Adipocyte (in vitro differentiated cells): ENCODE measurements around the gene DOCK7.
"Not testable (repeated sequence)": the region's sequence is repeated elsewhere in the genome, so short reads cannot be mapped to it uniquely, and the experiment has no call there.

Experiments used
- DNase-seq: peaks from one replicate; pipeline ENCODE4 v3.0.0-alpha.2; 2015; ENCODE audit warnings: low read depth
- H3K27me3 ChIP-seq: replicated peaks from 2 replicates; pipeline ENCODE4 v1.7.0; 2013; ENCODE audit warnings: mild to moderate bottlenecking, low read length, moderate library complexity; ENCODE audit not compliant: control insufficient read depth, insufficient read depth
- H3K36me3 ChIP-seq: 2 replicates; pipeline ENCODE4 v1.7.0; 2013; ENCODE audit warnings: low read length, mild to moderate bottlenecking, moderate library complexity; ENCODE audit not compliant: control insufficient read depth, insufficient read depth, severe bottlenecking
- H3K4me1 ChIP-seq: 2 replicates; pipeline ENCODE4 v1.7.0; 2013; ENCODE audit warnings: mild to moderate bottlenecking, low read length, moderate library complexity; ENCODE audit not compliant: control insufficient read depth, insufficient read depth
- H3K4me3 ChIP-seq: 2 replicates; pipeline ENCODE4 v1.7.0; 2013; ENCODE audit warnings: mild to moderate bottlenecking, low read length, moderate library complexity
- H3K9ac ChIP-seq: 2 replicates; pipeline ENCODE4 v1.7.0; 2013; ENCODE audit warnings: mild to moderate bottlenecking, low read length, moderate library complexity
- H3K9me3 ChIP-seq: 2 replicates; pipeline ENCODE4 v1.7.0; 2013; ENCODE audit warnings: mild to moderate bottlenecking, low read length, moderate library complexity; ENCODE audit not compliant: control insufficient read depth

Gene DOCK7

DNA sequence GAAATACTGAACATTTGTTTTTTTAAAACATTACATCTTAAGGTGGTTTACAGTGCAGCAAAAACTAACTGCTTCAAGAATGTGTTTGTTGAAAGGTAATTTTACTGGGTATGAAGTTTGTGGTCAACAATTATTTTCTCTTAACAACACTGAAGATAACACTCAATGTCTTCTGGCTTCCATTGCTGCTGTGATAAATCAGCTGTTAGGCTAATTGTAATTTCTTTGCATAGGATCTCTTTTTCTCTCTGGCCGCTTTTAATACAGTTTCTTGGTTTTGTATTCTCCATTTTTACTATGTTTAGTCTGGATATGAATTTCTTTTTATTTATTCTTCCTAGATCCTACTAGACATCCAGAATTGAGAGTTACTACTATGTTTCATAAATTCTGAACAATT, 44.9 kb downstream of the DOCK7 start:
- Histone ChIP-seq H3K4me1 (no peaks in the 10 kb centered on the region), H3K4me3 (no peak overlapping the region), H3K9ac (no peak overlapping the region), H3K9me3 (peaks cover 10% of the 10 kb centered on the region), H3K36me3 (peaks cover 66% of the 10 kb centered on the region), H3K27me3 (no peaks in the 10 kb centered on the region)
- DNase-seq, result no peak

DNA sequence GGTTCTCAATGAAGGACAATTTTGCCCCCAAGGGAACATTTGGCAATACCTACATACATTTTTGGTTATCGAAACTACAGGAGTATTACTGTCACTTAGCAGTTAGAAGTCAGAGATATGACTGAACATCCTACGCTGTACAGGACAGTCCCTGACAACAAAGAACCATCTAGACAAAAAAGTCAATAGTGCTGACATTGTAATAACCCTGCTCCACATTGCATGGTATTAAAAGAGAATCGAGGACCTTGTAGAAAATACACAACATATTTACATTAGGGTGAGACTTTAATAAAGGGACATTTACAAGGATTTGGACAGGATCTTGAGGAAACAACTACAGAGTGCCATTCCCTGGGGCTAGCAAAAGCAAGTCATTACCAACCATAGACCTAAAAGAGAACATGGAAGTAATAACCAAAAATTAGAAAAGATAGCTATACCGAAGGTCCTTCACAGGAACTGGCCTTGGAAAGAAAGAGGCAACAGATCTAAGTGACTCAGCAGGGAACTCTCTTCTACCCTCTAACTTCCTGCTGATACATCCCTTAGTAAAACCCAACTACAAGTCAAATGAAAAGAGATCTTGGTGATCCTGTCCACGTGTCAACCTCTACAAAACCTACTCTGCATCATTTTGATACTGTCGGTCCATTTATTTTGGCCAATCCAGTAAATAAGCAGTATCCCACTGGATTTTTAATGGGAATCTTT, 50.6 kb downstream of the DOCK7 start:
- Histone ChIP-seq H3K9me3 (peaks cover 9% of the 10 kb centered on the region), H3K9ac (no peak overlapping the region), H3K36me3 (peaks cover 58% of the 10 kb centered on the region), H3K4me1 (no peaks in the 10 kb centered on the region), H3K27me3 (no peaks in the 10 kb centered on the region), H3K4me3 (no peak overlapping the region)
- no peak for DNase-seq

DNA sequence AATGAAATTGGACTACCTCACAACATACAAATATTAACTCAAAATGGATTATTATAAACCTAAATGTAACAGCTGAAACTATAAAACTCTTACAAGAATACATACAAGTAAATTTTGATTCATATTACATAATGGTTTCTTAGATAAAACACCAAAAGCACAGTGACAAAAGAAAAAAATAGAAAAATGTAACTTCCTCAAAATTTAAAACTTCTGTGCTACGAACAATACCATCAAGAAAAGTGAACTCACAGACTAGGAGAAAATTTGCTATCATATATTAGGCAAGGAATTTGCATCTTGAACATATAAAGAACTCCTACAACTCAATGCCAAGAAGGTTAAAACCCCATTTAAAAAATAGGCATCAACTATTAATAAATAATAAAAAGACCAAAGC, 59.7 kb downstream of the DOCK7 start:
- Histone ChIP-seq H3K4me3 (no peak overlapping the region), H3K4me1 (peaks cover 2% of the 10 kb centered on the region), H3K36me3 (peaks cover 52% of the 10 kb centered on the region), H3K9me3 (peaks cover 5% of the 10 kb centered on the region), H3K9ac (no peak overlapping the region), H3K27me3 (no peaks in the 10 kb centered on the region)
- no peak for DNase-seq

DNA sequence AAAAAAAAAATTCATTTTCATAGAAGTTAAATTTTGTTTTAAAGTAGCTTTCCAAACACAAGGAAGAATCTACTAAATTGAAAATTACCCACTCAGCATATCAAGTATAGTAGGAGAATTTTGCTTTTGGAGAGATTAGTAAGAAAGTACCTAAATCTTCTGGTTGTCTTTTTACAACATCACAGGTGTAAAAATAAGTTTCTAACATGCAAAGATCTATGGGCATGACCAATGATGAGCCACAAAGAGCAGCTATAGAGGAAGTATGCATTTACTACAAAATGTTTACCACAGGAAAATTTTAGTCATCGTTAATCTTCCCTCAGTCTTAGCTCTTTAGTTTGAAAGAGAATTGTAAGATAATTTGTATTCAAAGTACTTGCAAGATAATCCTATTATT, 62.8 kb downstream of the DOCK7 start:
- Histone ChIP-seq H3K9ac (no peak overlapping the region), H3K4me1 (peaks cover 22% of the 10 kb centered on the region), H3K27me3 (no peaks in the 10 kb centered on the region), H3K4me3 (no peak overlapping the region), H3K36me3 (peaks cover 27% of the 10 kb centered on the region), H3K9me3 (no peaks in the 10 kb centered on the region)
- DNase-seq, result no peak

DNA sequence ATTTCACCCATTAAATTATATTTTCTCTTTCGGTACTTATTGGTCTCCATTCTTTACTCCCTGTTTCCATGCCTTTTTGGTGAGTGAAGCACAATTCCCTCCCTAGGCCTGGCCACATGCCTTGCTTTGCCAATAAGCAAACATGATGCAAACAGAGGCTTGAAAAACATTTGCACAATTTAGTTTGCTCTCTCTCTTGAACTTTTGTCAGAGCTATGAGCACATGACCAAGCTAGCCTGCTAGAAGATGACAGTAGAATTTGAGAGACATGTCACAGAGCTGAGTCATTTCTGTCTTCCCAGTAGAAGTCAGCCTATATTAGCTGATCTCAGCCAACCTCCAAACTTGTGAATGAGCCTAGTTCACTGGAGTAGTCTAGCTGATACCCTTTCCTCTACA, 66.3 kb downstream of the DOCK7 start:
- Histone ChIP-seq H3K4me1 (peaks cover 24% of the 10 kb centered on the region), H3K36me3 (peaks cover 36% of the 10 kb centered on the region), H3K9me3 (no peaks in the 10 kb centered on the region), H3K4me3 (no peak overlapping the region), H3K27me3 (no peaks in the 10 kb centered on the region), H3K9ac (peak overlapping the region; percentile 19)
- peak; percentile 95 for DNase-seq

DNA sequence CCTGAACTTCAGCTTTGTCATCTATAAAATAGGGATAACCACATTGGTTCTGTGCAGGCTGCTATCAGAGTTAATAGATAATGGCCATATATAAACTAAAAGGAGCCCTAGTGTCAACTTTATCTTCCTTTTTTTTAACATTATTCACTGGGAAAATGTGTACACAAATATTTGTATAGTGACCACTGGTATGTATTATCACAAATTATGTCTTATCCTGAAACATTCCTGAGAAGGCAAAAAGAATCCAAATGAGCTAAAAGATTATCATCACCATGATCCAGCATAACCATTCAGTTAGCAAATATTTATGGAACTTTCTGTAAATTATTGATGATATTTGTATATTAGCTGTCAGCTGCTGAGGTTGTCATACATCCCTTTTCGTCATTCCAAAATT, 74.3 kb downstream of the DOCK7 start:
- no peak overlapping the region for H3K4me3 ChIP-seq
- peaks cover 22% of the 10 kb centered on the region for H3K4me1 ChIP-seq
- peaks cover 33% of the 10 kb centered on the region for H3K36me3 ChIP-seq
- H3K9me3 ChIP-seq, result no peaks in the 10 kb centered on the region
- no peaks in the 10 kb centered on the region for H3K27me3 ChIP-seq
- H3K9ac ChIP-seq, result no peak overlapping the region
- peak; percentile 41 for DNase-seq

DNA sequence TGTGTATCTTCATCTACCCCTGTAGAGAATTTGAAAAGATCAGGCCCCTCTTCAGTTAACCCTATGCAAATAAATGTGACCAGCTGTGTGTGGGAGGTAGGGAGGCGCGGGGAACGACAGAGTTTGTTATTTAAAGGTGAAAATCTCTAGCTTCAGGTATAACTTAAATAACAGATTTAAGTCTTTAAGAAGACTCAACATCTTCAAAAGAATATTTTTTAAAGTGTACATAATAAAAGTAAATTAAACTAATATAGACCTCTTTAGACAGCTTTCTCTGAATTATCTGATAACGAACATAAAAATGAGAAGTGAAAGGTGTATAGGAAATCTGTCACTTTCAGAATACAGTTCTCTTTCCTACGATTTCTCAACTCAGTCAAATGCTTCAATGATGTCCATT, 74.9 kb downstream of the DOCK7 start:
- Histone ChIP-seq H3K36me3 (peaks cover 27% of the 10 kb centered on the region), H3K9ac (no peak overlapping the region), H3K27me3 (no peaks in the 10 kb centered on the region), H3K9me3 (no peaks in the 10 kb centered on the region), H3K4me1 (peaks cover 22% of the 10 kb centered on the region), H3K4me3 (no peak overlapping the region)
- DNase-seq, result no peak

DNA sequence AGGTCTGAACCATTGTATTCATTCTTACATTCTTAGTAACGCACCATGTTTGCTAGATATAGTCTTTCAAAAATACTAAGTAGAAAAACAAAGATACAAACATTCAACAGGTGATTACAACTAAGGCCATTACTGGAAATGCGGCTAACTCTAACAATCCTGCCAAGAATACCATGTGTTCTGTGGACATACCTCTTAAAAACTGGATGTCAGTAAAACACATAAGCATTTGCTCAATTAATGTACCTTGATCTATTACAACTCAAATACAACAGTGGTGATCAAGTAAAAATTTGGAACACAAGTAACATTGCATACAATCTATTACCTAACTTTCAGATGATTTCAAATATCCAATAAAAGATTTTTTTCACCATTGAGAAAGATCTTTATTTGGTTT, 75.4 kb downstream of the DOCK7 start:
- no peaks in the 10 kb centered on the region for H3K9me3 ChIP-seq
- H3K4me3 ChIP-seq, result no peak overlapping the region
- no peak for DNase-seq
- no peaks in the 10 kb centered on the region for H3K27me3 ChIP-seq
- peaks cover 21% of the 10 kb centered on the region for H3K36me3 ChIP-seq
- no peak overlapping the region for H3K9ac ChIP-seq
- H3K4me1 ChIP-seq, result peaks cover 22% of the 10 kb centered on the region

DNA sequence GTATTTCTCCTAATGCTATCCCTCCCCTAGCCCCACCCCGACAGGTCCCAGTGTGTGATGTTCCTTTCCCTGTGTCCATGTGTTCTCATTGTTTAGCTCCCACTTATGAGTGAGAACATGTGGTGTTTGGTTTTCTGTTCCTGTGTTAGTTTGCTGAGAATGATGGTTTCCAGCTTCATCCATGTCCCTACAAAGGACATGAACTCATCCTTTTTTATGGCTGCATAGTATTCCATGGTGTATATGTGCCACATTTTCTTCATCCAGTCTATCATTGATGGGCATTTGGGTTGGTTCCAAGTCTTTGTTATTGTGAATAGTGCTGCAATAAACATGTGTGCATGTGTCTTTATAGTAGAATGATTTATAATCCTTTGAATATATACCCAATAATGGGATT, 77.6 kb downstream of the DOCK7 start:
- peaks cover 12% of the 10 kb centered on the region for H3K36me3 ChIP-seq
- H3K9me3 ChIP-seq, DNase-seq, H3K27me3 ChIP-seq, H3K9ac ChIP-seq, H3K4me3 ChIP-seq: not testable (repeated sequence)
- peaks cover 16% of the 10 kb centered on the region for H3K4me1 ChIP-seq

DNA sequence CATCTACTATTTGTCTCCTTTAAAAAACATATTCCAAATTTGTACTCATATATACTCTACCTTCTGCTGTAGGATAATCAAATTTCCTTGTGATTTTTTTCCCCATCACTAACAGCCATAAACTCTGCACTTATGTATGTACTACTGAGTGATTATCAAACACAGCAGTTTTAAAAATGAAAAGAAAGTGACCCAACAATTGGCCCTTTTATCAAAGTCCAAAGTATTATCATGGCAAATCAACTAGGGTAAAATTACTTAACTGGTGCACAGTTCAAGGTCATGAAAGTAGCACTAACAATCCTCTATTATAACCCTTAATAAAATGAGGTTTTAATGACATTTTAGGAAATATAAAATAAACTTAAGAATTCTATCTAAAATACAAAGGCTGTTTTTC, 79.3 kb downstream of the DOCK7 start:
- no peak overlapping the region for H3K4me3 ChIP-seq
- no peak for DNase-seq
- H3K36me3 ChIP-seq, result peaks cover 12% of the 10 kb centered on the region
- H3K4me1 ChIP-seq, result peaks cover 11% of the 10 kb centered on the region
- H3K9me3 ChIP-seq, result no peaks in the 10 kb centered on the region
- H3K9ac ChIP-seq, result no peak overlapping the region
- H3K27me3 ChIP-seq, result no peaks in the 10 kb centered on the region

DNA sequence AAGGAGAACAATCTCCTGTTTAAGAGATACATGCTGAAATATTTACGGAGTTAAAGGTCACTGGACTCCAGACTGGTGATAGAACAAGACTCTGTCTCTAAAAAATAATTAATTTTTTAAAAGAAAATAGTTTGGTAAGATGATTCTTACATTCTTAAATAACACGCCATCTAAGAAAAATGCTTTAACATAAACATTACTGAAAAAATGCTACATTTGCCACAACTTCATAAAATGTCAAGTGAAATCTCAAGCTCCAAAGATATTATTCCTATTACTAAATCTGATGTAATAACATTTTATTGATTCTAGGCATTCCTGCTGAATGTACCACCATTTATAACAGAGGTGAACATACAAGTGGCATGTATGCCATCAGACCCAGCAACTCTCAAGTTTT, 86.7 kb downstream of the DOCK7 start:
- Histone ChIP-seq H3K9me3 (no peaks in the 10 kb centered on the region), H3K9ac (no peak overlapping the region), H3K4me3 (no peak overlapping the region), H3K36me3 (no peaks in the 10 kb centered on the region), H3K27me3 (no peaks in the 10 kb centered on the region), H3K4me1 (no peaks in the 10 kb centered on the region)
- DNase-seq, result peak; percentile 50

DNA sequence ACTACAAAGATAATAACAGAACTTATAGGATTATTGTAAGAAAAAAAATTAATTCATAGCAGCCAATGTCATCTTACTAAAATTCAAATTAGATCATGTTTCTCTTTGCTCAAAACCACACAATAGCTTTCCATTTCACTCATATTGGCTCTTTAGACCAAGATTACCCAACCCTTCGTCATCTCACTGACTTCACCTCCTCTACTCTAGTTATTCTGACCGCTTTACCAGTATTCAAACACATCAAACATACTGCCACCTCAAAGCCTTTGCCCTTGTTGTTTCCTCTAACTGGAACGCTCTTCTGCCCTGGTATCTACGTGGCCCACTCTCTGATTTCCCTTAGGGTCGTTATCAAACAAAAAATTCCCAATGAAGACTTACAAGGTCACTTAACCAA, 89.1 kb downstream of the DOCK7 start:
- Histone ChIP-seq H3K36me3 (no peaks in the 10 kb centered on the region), H3K4me1 (peaks cover 5% of the 10 kb centered on the region), H3K9me3 (no peaks in the 10 kb centered on the region), H3K4me3 (no peak overlapping the region), H3K9ac (no peak overlapping the region), H3K27me3 (no peaks in the 10 kb centered on the region)
- no peak for DNase-seq
